Brain microvascular endothelial cell (primary cell): ENCODE data around the gene SPATA33.
"Not testable (repeated sequence)": the region's sequence is repeated elsewhere in the genome, so short reads cannot be mapped to it uniquely, and the experiment has no call there.

Experiments
- DNase-seq: peaks from one replicate; pipeline ENCODE4 v3.0.0-alpha.2; 2020
- H3K27ac ChIP-seq: fragments of 250-450 bp; sonication (Bioruptor Pico); 2 replicates; pipeline ENCODE4 v1.5.1; 2020; ENCODE audit warnings: mild to moderate bottlenecking, moderate library complexity
- H3K27me3 ChIP-seq: fragments of 250-450 bp; sonication (Bioruptor Pico); replicated peaks from 2 replicates; pipeline ENCODE4 v1.5.1; 2020; ENCODE audit warnings: mild to moderate bottlenecking
- H3K36me3 ChIP-seq: fragments of 250-450 bp; sonication (Bioruptor Pico); replicated peaks from 2 replicates; pipeline ENCODE4 v1.5.1; 2020; ENCODE audit warnings: mild to moderate bottlenecking
- H3K4me3 ChIP-seq: 2 replicates; pipeline ENCODE4 v1.5.1; 2011; ENCODE audit warnings: low read depth, mild to moderate bottlenecking, control low read depth, low read length, moderate library complexity
- in situ Hi-C: cut with HindIII; loops from 2 replicates; pipeline ENCODE4 v1.10.0; 2017; ENCODE audit warnings: low sequenced_read_pairs, low pct_ligation_motif_present
- TF ChIP-seq, protein P1 (sequence below): IDR thresholded peaks from 2 replicates; pipeline ENCODE4 v1.5.1; 2011; ENCODE audit warnings: low read depth, mild to moderate bottlenecking, moderate library complexity, low read length, control low read depth, inconsistent platforms; ENCODE audit errors: missing control alignments

SPATA33 gene

DNA sequence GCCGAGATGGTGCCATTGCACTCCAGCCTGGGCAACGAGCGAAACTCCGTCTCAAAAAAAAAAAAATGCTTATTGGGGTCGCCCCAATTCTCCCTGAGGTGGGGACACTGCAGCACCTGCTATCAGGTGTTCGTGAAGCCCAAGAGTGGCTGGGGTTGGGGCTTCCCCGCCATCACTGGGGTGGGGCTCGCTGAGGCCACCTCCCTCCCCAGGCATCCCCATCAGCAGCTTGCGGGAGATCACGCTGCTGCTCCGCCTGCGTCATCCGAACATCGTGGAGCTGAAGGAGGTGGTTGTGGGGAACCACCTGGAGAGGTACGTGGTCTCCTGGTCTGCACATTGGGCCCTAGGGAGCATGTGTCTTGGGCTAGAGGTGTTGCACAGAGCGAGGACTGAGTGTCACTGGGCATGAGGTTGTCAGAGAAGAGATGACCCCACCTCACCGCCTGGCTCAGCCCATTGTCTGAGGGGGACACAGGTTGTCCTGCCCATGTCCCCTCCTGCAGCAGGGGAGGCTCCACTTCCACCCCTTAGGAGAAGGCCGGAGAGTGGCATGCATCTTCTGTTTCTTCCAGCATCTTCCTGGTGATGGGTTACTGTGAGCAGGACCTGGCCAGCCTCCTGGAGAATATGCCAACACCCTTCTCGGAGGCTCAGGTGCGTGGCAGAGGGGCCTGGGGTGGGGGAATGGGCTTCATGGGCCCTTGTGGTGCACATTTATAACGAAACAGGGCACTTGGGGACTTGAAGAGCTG lies 33.8 kb downstream of the SPATA33 start:
- Histone ChIP-seq H3K4me3 (no peak overlapping the region), H3K27ac (no peak overlapping the region), H3K27me3 (no peaks in the 10 kb centered on the region), H3K36me3 (peaks cover 50% of the 10 kb centered on the region)
- in situ Hi-C loops: no loop called here
- TF ChIP-seq, protein P1, sequence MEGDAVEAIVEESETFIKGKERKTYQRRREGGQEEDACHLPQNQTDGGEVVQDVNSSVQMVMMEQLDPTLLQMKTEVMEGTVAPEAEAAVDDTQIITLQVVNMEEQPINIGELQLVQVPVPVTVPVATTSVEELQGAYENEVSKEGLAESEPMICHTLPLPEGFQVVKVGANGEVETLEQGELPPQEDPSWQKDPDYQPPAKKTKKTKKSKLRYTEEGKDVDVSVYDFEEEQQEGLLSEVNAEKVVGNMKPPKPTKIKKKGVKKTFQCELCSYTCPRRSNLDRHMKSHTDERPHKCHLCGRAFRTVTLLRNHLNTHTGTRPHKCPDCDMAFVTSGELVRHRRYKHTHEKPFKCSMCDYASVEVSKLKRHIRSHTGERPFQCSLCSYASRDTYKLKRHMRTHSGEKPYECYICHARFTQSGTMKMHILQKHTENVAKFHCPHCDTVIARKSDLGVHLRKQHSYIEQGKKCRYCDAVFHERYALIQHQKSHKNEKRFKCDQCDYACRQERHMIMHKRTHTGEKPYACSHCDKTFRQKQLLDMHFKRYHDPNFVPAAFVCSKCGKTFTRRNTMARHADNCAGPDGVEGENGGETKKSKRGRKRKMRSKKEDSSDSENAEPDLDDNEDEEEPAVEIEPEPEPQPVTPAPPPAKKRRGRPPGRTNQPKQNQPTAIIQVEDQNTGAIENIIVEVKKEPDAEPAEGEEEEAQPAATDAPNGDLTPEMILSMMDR: no peak
- DNase-seq: no peak

DNA sequence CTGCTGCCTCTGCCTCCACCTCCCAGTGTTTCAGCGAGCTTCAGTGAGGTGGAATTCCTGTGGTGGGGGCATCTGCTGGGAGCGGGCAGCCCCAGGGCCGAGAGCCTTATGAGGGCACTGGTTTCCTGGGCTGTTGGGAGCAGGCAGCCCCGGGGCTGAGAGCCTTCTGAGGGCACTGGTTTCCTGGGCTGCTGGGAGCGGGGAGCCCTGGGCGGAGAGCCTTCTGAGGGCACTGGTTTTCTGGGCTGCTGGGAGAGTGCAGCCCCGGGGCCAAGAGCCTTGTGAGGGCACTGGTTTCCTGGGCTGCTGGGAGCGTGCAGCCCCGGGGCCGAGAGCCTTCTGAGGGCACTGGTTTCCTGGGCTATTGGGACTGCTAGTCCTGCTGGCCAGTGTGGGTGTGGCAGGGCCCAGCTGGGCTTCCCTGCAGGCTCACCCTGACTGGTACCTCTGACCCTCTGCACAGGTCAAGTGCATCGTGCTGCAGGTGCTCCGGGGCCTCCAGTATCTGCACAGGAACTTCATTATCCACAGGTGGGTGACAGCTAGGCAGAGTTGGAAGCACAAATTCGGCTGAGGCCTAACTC lies 34.4 kb downstream of the SPATA33 start:
- no peaks in the 10 kb centered on the region for H3K27me3 ChIP-seq
- in situ Hi-C loops: no loop called here
- peaks cover 54% of the 10 kb centered on the region for H3K36me3 ChIP-seq
- no peak overlapping the region for H3K27ac ChIP-seq
- no peak for DNase-seq
- TF ChIP-seq, protein P1: no peak
- H3K4me3 ChIP-seq: no peak overlapping the region

DNA sequence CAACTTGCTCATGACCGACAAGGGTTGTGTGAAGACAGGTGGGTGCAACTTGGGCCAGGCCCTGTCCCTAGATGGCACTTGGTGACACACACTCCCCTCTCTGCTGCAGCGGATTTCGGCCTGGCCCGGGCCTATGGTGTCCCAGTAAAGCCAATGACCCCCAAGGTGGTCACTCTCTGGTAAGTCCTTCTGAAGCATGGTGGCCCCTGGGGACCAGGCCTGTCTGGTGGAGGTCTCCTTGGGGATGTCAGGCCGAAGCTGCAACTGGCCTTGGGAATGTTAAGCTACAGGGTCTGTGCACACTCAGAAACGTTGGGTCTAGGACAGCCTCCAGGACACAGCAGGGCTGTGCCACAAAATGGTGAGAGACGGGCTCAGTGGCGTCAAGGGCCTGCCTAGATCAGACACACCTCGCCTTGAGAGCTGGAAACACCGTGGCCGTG lies 35.7 kb downstream of the SPATA33 start:
- Histone ChIP-seq H3K27me3 (no peaks in the 10 kb centered on the region), H3K27ac (no peak overlapping the region), H3K36me3 (peaks cover 56% of the 10 kb centered on the region), H3K4me3 (no peak overlapping the region)
- TF ChIP-seq, protein P1: no peak
- DNase-seq: no peak
- in situ Hi-C loops: no loop called here

DNA sequence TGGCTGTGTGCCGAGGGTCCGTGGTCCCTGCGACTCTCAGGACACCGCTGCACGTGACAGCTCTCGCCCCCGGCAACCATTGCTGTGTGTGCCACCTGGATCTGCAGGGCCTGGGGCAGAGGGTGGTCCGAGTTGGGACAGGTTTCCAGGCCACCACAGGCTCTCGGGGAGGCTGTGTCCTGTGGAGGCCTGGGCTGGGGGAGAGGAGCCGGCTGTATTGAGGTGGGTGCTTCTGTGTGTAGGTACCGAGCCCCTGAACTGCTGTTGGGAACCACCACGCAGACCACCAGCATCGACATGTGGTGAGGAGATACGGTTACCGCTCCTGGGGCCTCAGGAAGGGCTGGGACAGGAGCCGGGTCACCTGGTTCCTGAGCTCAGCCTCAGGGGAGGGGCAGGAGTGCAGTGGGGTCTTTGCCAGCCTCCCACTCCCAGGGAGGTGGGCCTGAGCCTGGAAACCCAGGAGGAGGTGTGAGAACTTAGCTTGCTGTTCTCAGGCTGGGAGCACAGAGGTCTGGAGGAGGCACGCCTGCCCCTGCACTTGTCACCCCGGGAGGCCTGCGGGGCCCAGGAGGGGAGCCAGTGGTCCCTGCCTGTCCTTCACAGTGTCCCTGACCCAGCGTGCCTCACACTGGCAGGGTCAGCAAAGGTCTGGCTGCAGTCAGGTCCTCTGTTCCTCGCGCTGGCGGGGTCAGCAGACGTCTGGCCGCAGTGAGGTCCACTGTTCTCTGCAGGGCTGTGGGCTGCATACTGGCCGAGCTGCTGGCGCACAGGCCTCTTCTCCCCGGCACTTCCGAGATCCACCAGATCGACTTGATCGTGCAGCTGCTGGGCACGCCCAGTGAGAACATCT lies 36.5 kb downstream of the SPATA33 start:
- Histone ChIP-seq H3K4me3 (no peak overlapping the region), H3K27ac (no peak overlapping the region), H3K27me3 (no peaks in the 10 kb centered on the region), H3K36me3 (peaks cover 54% of the 10 kb centered on the region)
- TF ChIP-seq, protein P1: no peak
- DNase-seq: no peak
- in situ Hi-C loops: no loop called here

DNA sequence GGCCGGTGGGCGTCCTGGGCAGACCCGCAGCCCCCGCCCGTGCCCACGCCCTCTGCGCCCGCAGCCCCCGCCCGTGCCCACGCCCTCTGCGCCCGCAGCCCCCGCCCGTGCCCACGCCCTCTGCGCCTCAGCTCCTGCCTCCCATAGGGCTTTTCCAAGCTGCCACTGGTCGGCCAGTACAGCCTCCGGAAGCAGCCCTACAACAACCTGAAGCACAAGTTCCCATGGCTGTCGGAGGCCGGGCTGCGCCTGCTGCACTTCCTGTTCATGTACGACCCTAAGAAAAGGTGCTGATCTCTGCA lies 37.1 kb downstream of the SPATA33 start:
- H3K36me3 ChIP-seq: peaks cover 49% of the 10 kb centered on the region
- H3K4me3 ChIP-seq, H3K27me3 ChIP-seq, H3K27ac ChIP-seq, DNase-seq, in situ Hi-C loops: not testable (repeated sequence)
